ENCODE measurements around the gene GSTO1.
A peak's percentile ranks its signal among the peaks of the same experiment; 100 is the strongest.

Gene GSTO1

DNA sequence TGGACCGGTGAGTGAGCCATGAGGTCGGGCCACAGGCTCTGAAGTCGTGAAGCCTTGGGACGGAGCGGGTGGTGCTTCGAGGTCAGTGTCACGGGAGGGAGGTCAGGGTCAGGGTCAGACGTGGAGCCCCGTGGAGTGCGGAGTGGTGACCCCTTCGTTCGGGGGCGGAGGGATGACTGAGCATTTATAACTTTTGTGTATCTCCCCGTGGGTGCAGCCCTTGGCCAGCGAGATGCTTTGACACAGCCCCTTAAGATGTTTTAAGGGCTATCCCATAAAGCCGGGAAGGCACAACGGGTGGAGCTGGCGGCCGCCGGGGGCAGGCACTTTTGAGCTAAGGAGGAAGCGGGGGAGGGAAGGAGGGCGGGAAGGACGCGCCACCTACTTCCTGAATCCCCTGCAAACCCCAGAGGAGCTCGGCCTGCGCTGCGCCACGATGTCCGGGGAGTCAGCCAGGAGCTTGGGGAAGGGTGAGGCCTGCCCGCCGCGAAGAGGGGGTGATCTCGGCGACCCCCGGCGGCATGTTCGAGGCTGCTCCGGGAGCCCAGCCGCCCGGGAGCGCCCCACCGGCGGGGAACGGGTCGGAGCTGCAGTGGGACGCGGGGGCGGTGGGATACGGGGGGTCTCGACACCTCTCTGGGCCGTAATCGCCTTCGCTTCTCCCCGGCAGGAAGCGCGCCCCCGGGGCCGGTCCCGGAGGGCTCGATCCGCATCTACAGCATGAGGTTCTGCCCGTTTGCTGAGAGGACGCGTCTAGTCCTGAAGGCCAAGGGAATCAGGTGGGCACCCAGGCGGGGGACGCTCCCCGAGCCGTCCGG, at the start of gene GSTO1:
TSS of gene GSTO1 (plus strand) at position 400 of the 818 bp plus-strand sequence. CDS start at position 437, 37 bp downstream.
- TF ChIP-seq, protein P1, sequence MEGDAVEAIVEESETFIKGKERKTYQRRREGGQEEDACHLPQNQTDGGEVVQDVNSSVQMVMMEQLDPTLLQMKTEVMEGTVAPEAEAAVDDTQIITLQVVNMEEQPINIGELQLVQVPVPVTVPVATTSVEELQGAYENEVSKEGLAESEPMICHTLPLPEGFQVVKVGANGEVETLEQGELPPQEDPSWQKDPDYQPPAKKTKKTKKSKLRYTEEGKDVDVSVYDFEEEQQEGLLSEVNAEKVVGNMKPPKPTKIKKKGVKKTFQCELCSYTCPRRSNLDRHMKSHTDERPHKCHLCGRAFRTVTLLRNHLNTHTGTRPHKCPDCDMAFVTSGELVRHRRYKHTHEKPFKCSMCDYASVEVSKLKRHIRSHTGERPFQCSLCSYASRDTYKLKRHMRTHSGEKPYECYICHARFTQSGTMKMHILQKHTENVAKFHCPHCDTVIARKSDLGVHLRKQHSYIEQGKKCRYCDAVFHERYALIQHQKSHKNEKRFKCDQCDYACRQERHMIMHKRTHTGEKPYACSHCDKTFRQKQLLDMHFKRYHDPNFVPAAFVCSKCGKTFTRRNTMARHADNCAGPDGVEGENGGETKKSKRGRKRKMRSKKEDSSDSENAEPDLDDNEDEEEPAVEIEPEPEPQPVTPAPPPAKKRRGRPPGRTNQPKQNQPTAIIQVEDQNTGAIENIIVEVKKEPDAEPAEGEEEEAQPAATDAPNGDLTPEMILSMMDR (IDR thresholded peaks at IDR 0.05) = no peak

DNA sequence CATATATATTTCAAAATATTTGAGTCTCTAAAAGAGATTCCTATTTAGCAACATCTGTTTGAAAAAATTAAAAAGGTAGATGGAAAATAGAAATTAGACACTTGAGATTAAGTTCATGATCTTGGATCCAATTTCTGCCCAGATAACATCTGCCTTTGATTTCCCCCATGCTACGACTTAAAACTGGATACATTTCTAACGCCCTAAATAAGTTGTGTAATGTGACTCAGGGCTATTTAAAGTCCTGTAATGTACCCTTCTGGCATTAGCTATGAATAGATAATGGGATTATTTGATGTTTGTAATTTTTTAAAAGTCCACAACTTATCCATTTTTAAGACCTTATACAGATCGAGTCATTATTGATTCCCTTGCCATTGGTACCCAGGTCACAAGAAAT, 46.0 kb upstream of the GSTO1 start:
- TF ChIP-seq, protein P1 (IDR thresholded peaks at IDR 0.05) = no peak

DNA sequence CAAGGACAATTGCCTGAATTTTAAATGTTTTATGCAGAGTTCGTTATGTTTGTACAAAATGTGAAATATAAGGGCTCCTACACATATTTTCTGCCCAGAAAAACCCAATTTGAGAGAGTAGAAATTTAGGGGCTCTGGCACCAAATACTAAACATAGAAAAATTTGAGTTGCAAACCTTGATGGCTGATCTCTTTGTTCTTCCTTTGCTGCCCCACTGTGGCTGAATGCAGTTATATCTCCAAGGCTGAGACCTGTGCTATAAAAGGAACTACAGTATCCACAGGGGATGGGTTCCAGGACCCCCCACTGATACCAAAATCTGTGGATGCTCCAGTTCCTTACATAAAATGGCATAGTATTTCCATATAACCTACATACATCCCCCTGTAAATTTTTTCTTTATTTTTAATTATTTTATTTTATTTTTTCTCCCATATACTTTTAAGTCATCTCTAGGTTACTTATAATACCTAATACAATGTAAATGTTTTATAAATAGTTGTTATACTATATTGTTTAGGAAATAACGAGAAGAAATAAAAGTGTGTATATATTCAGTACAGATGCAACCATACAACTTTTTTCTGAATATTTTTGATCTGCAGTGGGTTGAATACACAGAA, 45.0 kb upstream of the GSTO1 start:
- TF ChIP-seq, protein P1 (IDR thresholded peaks at IDR 0.05) = peak; percentile 71

GRCh38 chr10:104216631-104217030, 38.1 kb upstream of the GSTO1 start:
- TF ChIP-seq, protein P1 (IDR thresholded peaks at IDR 0.05) = no peak

- TF ChIP-seq, protein P1 (IDR thresholded peaks at IDR 0.05) = no peak
Measured at GRCh38 chr10:104218751-104219150, 35.9 kb upstream of the GSTO1 start.

GRCh38 chr10:104220522-104220921, 34.2 kb upstream of the GSTO1 start:
- TF ChIP-seq, protein P1 (IDR thresholded peaks at IDR 0.05) = no peak

GRCh38 chr10:104223304-104223703, 31.4 kb upstream of the GSTO1 start:
- TF ChIP-seq, protein P1 (IDR thresholded peaks at IDR 0.05) = no peak
